AG10803 (cell line): ENCODE measurements around the gene TNP1.

Experiments used
- DNase-seq: peaks from one replicate; pipeline ENCODE4 v3.0.0; 2010; ENCODE audit warnings: low read depth
- H3K4me3 ChIP-seq: 2 replicates; pipeline ENCODE4 v1.5.1; 2011; ENCODE audit warnings: mild to moderate bottlenecking, low read length, control low read depth
- CTCF ChIP-seq: conservative IDR thresholded peaks from 2 replicates; pipeline ENCODE4 v1.5.1; 2011; ENCODE audit warnings: mild to moderate bottlenecking, low read length, control low read depth, inconsistent platforms

The TNP1 gene

GRCh38 chr2:216859944-216860343 lies at the start of gene TNP1:
TNP1 (minus strand) TSS chr2:216860064; CDS start chr2:216860034, 30 bp downstream.
- DNase-seq = no peak
- TF ChIP-seq CTCF = no peak
- no peak within 1 kb of the TSS for H3K4me3 ChIP-seq

- TF ChIP-seq CTCF = no peak
- DNase-seq = no peak
- no peak overlapping the region for H3K4me3 ChIP-seq
Observed at GRCh38 chr2:216908300-216908699, 48.4 kb upstream of the TNP1 start.

GRCh38 chr2:216905649-216906329 lies 45.9 kb upstream of the TNP1 start:
- no peak for DNase-seq
- no peak for TF ChIP-seq CTCF
- no peak overlapping the region for H3K4me3 ChIP-seq

GRCh38 chr2:216904974-216905373 lies 45.1 kb upstream of the TNP1 start:
- no peak for DNase-seq
- no peak for TF ChIP-seq CTCF
- no peak overlapping the region for H3K4me3 ChIP-seq

GRCh38 chr2:216904554-216904953 lies 44.7 kb upstream of the TNP1 start:
- no peak for DNase-seq
- TF ChIP-seq CTCF = no peak
- H3K4me3 ChIP-seq = no peak overlapping the region

DNA sequence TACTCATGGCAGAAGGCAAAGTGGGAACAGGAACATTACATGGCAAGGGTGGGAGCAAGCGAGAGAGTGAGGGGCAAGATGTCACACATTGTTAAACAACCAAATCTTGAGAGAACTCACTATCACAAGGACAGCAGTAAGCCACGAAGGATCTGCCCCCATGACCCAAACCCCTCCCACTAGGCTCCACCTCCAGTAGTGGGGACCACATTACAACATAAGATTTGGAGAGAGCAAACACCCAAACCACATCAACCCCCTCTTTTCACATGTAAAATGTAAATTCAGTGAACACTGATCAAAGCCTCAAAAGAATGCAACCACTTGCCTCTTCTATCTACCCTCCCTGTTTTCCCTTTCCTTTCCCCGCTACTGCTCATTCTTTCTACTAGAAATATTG lies 43.6 kb upstream of the TNP1 start:
- no peak for DNase-seq
- no peak for TF ChIP-seq CTCF
- H3K4me3 ChIP-seq = no peak overlapping the region

DNA sequence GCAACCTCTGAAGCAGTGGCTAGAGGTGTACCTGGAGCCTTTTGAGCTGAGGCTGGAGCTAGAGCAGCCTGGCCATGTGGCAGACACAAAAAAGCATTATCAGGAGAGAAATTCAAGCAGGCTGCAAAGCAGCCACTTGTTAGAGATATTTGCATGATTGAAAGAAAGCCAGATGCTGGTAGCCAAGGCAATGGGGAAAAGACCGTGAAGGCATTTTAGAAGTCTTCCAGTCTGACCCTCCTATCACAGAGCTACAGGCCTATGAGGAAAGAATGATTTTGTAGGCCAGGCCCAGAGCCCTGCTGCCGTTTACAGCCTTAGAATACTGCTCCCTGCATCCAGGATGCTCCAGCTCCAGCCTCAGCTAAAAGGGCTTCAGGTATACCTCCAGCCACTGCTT lies 41.4 kb upstream of the TNP1 start:
- TF ChIP-seq CTCF = no peak
- no peak for DNase-seq
- H3K4me3 ChIP-seq = no peak overlapping the region
